GM19238 (cell line): ENCODE data around the gene SKI.

Source experiments
- DNase-seq: peaks from one replicate; pipeline ENCODE4 v3.0.0; 2011; ENCODE audit warnings: low spot score; ENCODE audit not compliant: insufficient read length

Gene SKI

GRCh38 chr1:2349806-2350205 is 121.7 kb downstream of the SKI start:
- no peak for DNase-seq

- no peak for DNase-seq
Measured at GRCh38 chr1:2350501-2350900, 122.4 kb downstream of the SKI start.

- no peak for DNase-seq
Measured at GRCh38 chr1:2350911-2351655, 123.0 kb downstream of the SKI start.

GRCh38 chr1:2351723-2352122 is 123.6 kb downstream of the SKI start:
- DNase-seq, result no peak

GRCh38 chr1:2352341-2352896 is 124.3 kb downstream of the SKI start:
- DNase-seq, result no peak

- no peak for DNase-seq
Measured at GRCh38 chr1:2352897-2353550, 124.9 kb downstream of the SKI start.

- no peak for DNase-seq
Measured at GRCh38 chr1:2353551-2354438, 125.7 kb downstream of the SKI start.

- no peak for DNase-seq
Measured at GRCh38 chr1:2354511-2355372, 126.6 kb downstream of the SKI start.

GRCh38 chr1:2355373-2356261 is 127.5 kb downstream of the SKI start:
- no peak for DNase-seq

- DNase-seq, result no peak
Measured at GRCh38 chr1:2356401-2356800, 128.3 kb downstream of the SKI start.

- no peak for DNase-seq
Measured at GRCh38 chr1:2356911-2357845, 129.1 kb downstream of the SKI start.

GRCh38 chr1:2358072-2358471 is 130.0 kb downstream of the SKI start:
- DNase-seq, result no peak

GRCh38 chr1:2358651-2359640 is 130.8 kb downstream of the SKI start:
- no peak for DNase-seq
